ENCODE results near the gene AKR1C1.
"Not testable (repeated sequence)": the region's sequence is repeated elsewhere in the genome, so short reads cannot be mapped to it uniquely, and the experiment has no call there.

AKR1C1 gene

GRCh38 chr10:4998671-4999070 lies 35.5 kb downstream of the AKR1C1 start:
- no peak for TF ChIP-seq CTCF (IDR thresholded peaks at IDR 0.05; ENCODE audit: low read depth, low read length, missing control alignments)
- no peak for DNase-seq (ENCODE audit: low read depth)
- H3K4me3 ChIP-seq (ENCODE audit: low read depth, low read length), result no peak overlapping the region

GRCh38 chr10:5002013-5002727 lies 39.0 kb downstream of the AKR1C1 start:
- no peak for TF ChIP-seq CTCF (IDR thresholded peaks at IDR 0.05; ENCODE audit: low read depth, low read length, missing control alignments)
- no peak overlapping the region for H3K4me3 ChIP-seq (ENCODE audit: low read depth, low read length)
- DNase-seq (ENCODE audit: low read depth), result no peak

GRCh38 chr10:5003127-5004029 lies 40.2 kb downstream of the AKR1C1 start, which contains the start of gene AKR1C2:
TSS of gene AKR1C2 (minus strand) at chr10:5003857. CDS start at chr10:5003835, 22 bp downstream.
- not testable (repeated sequence) for H3K4me3 ChIP-seq (ENCODE audit: low read depth, low read length); DNase-seq (ENCODE audit: low read depth)

- not testable (repeated sequence) for DNase-seq (ENCODE audit: low read depth); H3K4me3 ChIP-seq (ENCODE audit: low read depth, low read length)
These were observed 40.8 kb downstream of the AKR1C1 start for GRCh38 chr10:5004030-5004385.

GRCh38 chr10:5004501-5004900 lies 41.3 kb downstream of the AKR1C1 start:
- not testable (repeated sequence) for DNase-seq (ENCODE audit: low read depth); H3K4me3 ChIP-seq (ENCODE audit: low read depth, low read length)

GRCh38 chr10:5008857-5009548 lies 45.8 kb downstream of the AKR1C1 start:
- not testable (repeated sequence) for DNase-seq (ENCODE audit: low read depth); H3K4me3 ChIP-seq (ENCODE audit: low read depth, low read length)

GRCh38 chr10:5010043-5010442 lies 46.8 kb downstream of the AKR1C1 start:
- not testable (repeated sequence) for DNase-seq (ENCODE audit: low read depth); H3K4me3 ChIP-seq (ENCODE audit: low read depth, low read length)

GRCh38 chr10:5011392-5011791 lies 48.2 kb downstream of the AKR1C1 start:
- H3K4me3 ChIP-seq (ENCODE audit: low read depth, low read length); DNase-seq (ENCODE audit: low read depth): not testable (repeated sequence)

- TF ChIP-seq CTCF (IDR thresholded peaks at IDR 0.05; ENCODE audit: low read depth, low read length, missing control alignments), result no peak
- H3K4me3 ChIP-seq (ENCODE audit: low read depth, low read length), result no peak overlapping the region
These were observed 49.4 kb downstream of the AKR1C1 start for GRCh38 chr10:5012595-5012994.

GRCh38 chr10:5013385-5013784 lies 50.2 kb downstream of the AKR1C1 start:
- no peak for DNase-seq (ENCODE audit: low read depth)
- TF ChIP-seq CTCF (IDR thresholded peaks at IDR 0.05; ENCODE audit: low read depth, low read length, missing control alignments), result no peak
- no peak overlapping the region for H3K4me3 ChIP-seq (ENCODE audit: low read depth, low read length)

More at GRCh38 chr10:5012595-5012994, 49.4 kb downstream of the AKR1C1 start:
- DNase-seq (ENCODE audit: low read depth), result no peak

- DNase-seq (ENCODE audit: low read depth); H3K4me3 ChIP-seq (ENCODE audit: low read depth, low read length): not testable (repeated sequence)
These were observed 51.1 kb downstream of the AKR1C1 start for GRCh38 chr10:5014200-5014910.

Measured in GM12864 (cell line).